KMS-11 (cell line): ENCODE measurements around the gene TMC2.

Source experiments
- H2AFZ ChIP-seq: fragments of 200-600 bp; sonication (generic); 2 replicates; pipeline ENCODE4 v1.6.1; 2016; ENCODE audit warnings: antibody characterized with exemption, mixed run types, low read depth
- H3K27ac ChIP-seq: fragments of 200-600 bp; sonication (generic); 2 replicates; pipeline ENCODE4 v1.6.1; 2016; ENCODE audit warnings: mild to moderate bottlenecking, mixed run types
- H3K27me3 ChIP-seq: fragments of 200-600 bp; sonication (generic); 2 replicates; pipeline ENCODE4 v1.6.1; 2017; ENCODE audit warnings: mild to moderate bottlenecking, low read depth, mixed run types, moderate library complexity; ENCODE audit not compliant: insufficient read depth
- H3K36me3 ChIP-seq: fragments of 200-600 bp; sonication (generic); 2 replicates; pipeline ENCODE4 v1.6.1; 2017; ENCODE audit warnings: mild to moderate bottlenecking, mixed run types; ENCODE audit not compliant: insufficient read depth
- H3K4me1 ChIP-seq: fragments of 200-600 bp; sonication (generic); 2 replicates; pipeline ENCODE4 v1.6.1; 2016; ENCODE audit warnings: mild to moderate bottlenecking, low read depth, mixed run types; ENCODE audit not compliant: poor library complexity, severe bottlenecking
- H3K4me2 ChIP-seq: fragments of 200-600 bp; sonication (generic); 2 replicates; pipeline ENCODE4 v1.7.0; 2016; ENCODE audit warnings: mild to moderate bottlenecking, mixed run types
- H3K4me3 ChIP-seq: fragments of 200-600 bp; sonication (generic); IDR thresholded peaks from 2 replicates; pipeline ENCODE4 v1.6.1; 2017; ENCODE audit warnings: low read depth, low read length, mixed read lengths; ENCODE audit not compliant: insufficient read depth
- H3K79me2 ChIP-seq: fragments of 200-600 bp; sonication (generic); 2 replicates; pipeline ENCODE4 v1.6.1; 2016; ENCODE audit warnings: low read depth, mixed run types; ENCODE audit not compliant: insufficient read depth
- H3K9ac ChIP-seq: fragments of 200-600 bp; sonication (generic); 2 replicates; pipeline ENCODE4 v1.6.1; 2016; ENCODE audit warnings: mild to moderate bottlenecking, mixed run types
- H4K20me1 ChIP-seq: fragments of 200-600 bp; sonication (generic); 2 replicates; pipeline ENCODE4 v1.6.1; 2016; ENCODE audit warnings: mild to moderate bottlenecking, mixed run types; ENCODE audit not compliant: insufficient read depth
- TF ChIP-seq, protein P1 (sequence below): fragments of 200-600 bp; sonication (generic); conservative IDR thresholded peaks from 2 replicates; pipeline ENCODE4 v1.6.1; 2017; ENCODE audit warnings: low read depth, mild to moderate bottlenecking, antibody characterized with exemption, low read length, moderate library complexity, mixed read lengths

The TMC2 gene

DNA sequence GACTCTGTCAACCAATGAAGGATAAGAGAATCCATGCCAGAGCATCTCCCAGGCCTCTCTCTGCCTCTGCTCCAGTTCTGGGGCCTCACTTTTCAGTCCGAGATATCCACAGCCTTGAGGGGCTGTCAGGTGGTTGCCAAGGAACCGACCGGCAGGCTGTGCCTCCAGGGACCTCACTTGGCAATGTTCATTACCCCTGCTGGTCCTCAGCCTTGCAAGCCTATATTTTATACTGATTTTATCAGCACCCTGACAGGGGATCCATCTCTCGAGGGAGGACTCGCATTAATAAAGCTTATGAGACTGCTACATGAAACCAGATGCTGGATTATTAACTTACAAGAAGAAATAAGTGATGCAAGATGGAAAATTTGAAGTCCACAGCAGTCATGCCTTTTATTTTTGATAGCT is 39.9 kb downstream of the TMC2 start:
- no peaks in the 10 kb centered on the region for H4K20me1 ChIP-seq
- no peaks in the 10 kb centered on the region for H3K4me1 ChIP-seq
- H3K27ac ChIP-seq = no peak overlapping the region
- no peak overlapping the region for H3K9ac ChIP-seq
- H3K36me3 ChIP-seq = no peaks in the 10 kb centered on the region
- TF ChIP-seq, protein P1, sequence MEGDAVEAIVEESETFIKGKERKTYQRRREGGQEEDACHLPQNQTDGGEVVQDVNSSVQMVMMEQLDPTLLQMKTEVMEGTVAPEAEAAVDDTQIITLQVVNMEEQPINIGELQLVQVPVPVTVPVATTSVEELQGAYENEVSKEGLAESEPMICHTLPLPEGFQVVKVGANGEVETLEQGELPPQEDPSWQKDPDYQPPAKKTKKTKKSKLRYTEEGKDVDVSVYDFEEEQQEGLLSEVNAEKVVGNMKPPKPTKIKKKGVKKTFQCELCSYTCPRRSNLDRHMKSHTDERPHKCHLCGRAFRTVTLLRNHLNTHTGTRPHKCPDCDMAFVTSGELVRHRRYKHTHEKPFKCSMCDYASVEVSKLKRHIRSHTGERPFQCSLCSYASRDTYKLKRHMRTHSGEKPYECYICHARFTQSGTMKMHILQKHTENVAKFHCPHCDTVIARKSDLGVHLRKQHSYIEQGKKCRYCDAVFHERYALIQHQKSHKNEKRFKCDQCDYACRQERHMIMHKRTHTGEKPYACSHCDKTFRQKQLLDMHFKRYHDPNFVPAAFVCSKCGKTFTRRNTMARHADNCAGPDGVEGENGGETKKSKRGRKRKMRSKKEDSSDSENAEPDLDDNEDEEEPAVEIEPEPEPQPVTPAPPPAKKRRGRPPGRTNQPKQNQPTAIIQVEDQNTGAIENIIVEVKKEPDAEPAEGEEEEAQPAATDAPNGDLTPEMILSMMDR = no peak
- no peak overlapping the region for H3K4me2 ChIP-seq
- H2AFZ ChIP-seq = no peak overlapping the region
- H3K79me2 ChIP-seq = no peaks in the 10 kb centered on the region
- H3K27me3 ChIP-seq = no peaks in the 10 kb centered on the region
- H3K4me3 ChIP-seq = no peak overlapping the region

GRCh38 chr20:2578475-2579192 is 42.3 kb downstream of the TMC2 start:
- H3K36me3 ChIP-seq = no peaks in the 10 kb centered on the region
- TF ChIP-seq, protein P1 = no peak
- no peak overlapping the region for H3K27ac ChIP-seq
- H3K9ac ChIP-seq = no peak overlapping the region
- no peak overlapping the region for H3K4me3 ChIP-seq
- H3K79me2 ChIP-seq = no peaks in the 10 kb centered on the region
- no peaks in the 10 kb centered on the region for H4K20me1 ChIP-seq
- H2AFZ ChIP-seq = no peak overlapping the region
- H3K27me3 ChIP-seq = no peaks in the 10 kb centered on the region
- no peaks in the 10 kb centered on the region for H3K4me1 ChIP-seq
- no peak overlapping the region for H3K4me2 ChIP-seq

DNA sequence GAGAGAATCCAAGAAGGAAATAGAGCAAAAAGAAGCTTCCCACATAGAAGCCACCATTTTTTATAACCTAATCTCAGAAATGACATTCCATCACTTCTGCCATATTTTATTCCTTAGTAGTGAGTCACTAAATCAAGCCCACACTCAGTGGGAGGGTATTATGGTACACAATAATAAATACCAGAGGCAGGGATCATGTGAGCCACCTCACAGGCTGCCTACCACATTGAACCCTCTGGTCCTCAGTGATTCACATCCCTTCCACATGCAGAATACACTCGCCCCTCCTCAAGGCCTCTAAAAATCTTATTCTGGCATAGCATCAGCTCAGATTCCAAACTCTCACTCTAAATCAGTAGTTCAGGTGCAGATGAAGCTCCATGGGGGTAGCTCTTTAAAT is 49.4 kb downstream of the TMC2 start:
- Histone ChIP-seq H3K4me1 (no peaks in the 10 kb centered on the region), H3K36me3 (no peaks in the 10 kb centered on the region), H3K9ac (no peak overlapping the region), H2AFZ (no peak overlapping the region), H3K27me3 (no peaks in the 10 kb centered on the region), H3K4me3 (no peak overlapping the region), H3K27ac (no peak overlapping the region), H4K20me1 (no peaks in the 10 kb centered on the region), H3K79me2 (no peaks in the 10 kb centered on the region), H3K4me2 (no peak overlapping the region)
- TF ChIP-seq, protein P1 = no peak

DNA sequence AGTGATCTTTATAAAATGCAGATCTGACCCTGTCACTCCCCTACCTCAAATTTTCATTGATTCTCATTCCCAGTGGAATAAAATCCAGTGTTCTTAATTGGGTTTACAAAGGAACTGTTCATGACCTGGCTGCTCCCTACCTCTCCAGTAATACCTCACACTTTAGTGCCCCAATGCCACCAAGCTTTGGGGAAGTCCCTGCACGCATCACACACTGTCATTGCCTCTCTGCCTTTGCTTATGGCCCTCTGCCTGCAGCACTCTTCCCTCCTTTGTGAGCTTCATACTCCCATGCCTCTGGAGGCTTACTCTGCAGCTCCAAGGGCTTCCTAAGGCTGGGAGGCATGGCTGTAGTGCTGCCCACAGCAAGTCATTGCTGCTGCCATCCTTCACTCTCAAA is 57.4 kb downstream of the TMC2 start:
- Histone ChIP-seq H3K36me3 (no peaks in the 10 kb centered on the region), H4K20me1 (no peaks in the 10 kb centered on the region), H3K4me1 (no peaks in the 10 kb centered on the region), H3K27me3 (no peaks in the 10 kb centered on the region), H3K27ac (no peak overlapping the region), H3K4me3 (no peak overlapping the region), H2AFZ (no peak overlapping the region), H3K9ac (no peak overlapping the region), H3K4me2 (no peak overlapping the region), H3K79me2 (no peaks in the 10 kb centered on the region)
- TF ChIP-seq, protein P1 = no peak
